Measurements from ENCODE around the gene DDRGK1.

GRCh38 chr20:3193806-3194616 lies 10.5 kb downstream of the DDRGK1 start:
- TF ChIP-seq CTCF (IDR thresholded peaks at IDR 0.05; ENCODE audit: poor library complexity) = no peak
- TF ChIP-seq EZH2 (IDR thresholded peaks at IDR 0.05; ENCODE audit: borderline replicate concordance) = no peak
